ENCODE results near the gene RPAIN.
"Not testable (repeated sequence)": the region's sequence is repeated elsewhere in the genome, so short reads cannot be mapped to it uniquely, and the experiment has no call there.

The RPAIN gene

DNA sequence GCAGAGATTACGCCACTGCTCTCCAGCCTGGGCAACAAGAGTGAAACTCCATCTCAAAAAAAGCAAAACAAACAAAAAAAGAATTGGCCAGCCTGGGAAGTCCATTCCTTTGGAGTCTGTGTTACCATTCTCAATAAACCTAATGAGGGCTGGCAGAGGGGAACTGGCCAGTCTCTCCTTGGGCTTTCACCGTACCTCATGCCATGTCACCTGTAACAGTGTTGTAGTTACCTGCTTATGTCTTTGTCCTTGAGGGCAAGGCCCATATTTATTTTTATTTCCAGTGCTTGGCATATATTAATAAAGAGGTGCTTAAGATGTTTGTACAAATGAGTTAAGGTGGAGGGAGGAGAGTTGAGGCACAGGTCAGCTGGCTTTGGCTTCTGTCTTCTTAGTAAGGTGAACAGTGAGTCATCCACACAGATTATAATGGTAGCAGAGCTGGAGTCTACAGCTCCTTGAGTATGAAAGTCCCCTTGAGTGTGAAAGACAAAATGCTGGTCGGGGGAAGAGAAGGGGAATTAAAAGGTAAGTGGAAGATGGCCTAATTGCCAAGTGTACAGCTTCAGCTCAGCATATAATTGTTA lies 10.5 kb downstream of the RPAIN start:
- DNase-seq, result no peak

DNA sequence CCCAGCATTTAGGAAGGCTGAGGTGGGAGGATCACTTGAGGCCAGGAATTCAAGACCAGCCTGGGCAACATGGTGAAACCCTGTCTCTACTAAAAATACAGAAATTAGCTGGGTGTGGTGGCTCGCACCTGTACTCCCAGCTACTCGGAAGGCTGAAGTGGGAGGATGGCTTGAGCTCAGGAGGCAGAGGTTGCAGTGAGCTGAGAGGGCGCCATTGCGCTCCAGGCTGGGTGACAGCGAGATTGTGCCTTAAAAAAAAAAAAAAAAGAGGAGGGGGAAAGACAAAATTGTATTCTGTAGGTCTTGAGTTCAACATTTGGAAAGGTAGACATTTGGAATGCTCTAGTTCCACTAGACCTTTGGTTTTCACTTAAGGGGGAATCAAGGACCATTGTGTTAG lies 11.3 kb downstream of the RPAIN start:
- DNase-seq, result not testable (repeated sequence)

DNA sequence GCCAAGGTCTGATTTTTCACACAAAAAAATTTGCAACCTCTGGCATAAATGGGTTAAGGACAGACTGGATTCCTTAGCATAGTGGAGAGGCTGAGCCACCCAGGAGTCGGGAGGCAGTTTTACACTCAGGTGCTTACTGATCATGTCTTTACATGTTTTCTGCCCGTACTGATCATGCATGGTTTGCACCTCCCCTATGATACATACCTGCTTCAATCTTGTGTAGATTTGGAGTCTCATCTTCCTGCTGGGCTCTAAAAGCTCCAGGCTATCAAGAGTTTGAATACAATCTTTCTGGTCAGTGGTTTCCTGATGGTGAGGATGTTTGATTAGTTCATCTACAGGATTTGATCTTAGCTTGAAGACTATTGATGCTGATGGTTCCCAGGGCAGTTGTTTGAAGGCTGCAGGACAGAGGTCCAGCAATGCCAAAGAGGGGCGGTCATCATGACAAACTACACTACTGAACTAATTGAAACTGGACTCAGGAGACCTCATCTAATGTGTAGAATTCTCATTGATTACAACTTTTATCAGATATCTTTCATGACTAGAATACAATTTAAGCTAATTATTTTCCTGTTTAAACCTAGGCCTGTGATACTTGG lies 12.1 kb downstream of the RPAIN start:
- no peak for DNase-seq

DNA sequence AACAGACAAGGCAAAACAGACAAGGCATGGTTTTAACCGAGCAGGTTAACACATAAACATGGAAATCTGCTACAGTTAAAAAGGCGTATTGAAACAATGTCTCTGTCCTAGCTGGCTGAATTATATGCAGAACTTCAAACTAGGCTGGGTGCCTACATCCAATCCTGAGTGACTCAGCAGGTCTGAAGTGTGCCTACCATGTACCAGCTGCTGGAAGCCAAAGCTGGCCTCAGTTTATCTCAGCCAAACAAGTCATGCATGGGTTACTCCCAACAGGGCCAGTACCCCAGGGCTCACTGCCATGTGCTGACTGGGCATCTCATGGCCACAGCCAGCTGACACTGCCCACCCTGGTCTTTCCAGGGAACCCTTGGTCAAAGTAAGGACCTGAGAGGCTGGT lies 15.0 kb downstream of the RPAIN start:
- DNase-seq, result no peak

DNA sequence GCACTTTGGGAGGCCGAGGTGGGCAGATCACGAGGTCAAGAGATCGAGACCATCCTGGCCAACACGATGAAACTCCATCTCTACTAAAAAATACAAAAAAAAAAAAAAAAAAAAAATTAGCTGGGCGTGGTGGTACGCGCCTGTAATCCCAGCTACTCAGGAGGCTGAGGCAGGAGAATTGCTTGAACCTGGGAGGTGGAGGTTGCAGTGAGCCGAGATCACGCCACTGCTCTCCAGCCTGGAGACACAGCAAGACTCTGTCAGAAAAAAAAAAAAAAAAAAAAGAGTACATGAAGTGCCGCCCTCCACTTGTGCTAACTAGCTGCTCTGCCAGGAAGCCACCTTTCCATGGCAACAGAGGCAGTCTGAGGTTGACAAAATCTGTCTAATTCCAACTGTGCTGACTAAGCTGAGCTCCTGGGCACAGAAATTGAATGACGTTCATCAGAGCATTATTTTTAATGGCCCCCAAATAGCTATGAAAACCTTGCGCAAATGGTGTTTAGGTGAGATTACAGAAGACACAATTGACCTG lies 15.9 kb downstream of the RPAIN start:
- DNase-seq, result not testable (repeated sequence)

DNA sequence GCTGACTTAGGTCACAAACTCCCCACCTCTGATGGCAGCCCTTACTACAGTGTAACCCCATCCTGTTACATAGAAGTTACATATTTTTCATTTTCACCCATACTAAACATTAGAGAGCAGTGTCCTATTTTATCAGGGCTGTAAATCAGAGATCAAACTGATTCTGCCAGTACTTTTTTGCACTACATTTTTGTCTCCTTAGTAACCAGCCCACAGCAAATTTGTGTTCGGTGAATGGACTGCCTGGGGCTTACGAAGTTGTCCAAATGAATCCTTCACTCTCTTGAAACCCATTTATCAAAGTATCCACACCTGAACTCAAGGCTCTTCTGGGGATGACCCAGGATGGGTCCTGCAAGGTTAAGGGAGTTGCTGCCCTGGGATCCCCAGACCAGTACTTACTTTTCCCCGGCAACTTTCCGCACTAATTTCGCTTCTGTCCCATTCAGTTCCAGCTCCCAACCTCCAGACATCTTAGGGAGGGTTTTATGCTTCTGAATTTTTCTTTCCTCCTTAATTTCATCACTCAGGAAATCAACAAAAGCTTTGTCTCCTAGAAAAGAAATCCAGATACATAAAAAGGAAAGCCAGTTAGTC lies 17.8 kb downstream of the RPAIN start:
- DNase-seq, result no peak

DNA sequence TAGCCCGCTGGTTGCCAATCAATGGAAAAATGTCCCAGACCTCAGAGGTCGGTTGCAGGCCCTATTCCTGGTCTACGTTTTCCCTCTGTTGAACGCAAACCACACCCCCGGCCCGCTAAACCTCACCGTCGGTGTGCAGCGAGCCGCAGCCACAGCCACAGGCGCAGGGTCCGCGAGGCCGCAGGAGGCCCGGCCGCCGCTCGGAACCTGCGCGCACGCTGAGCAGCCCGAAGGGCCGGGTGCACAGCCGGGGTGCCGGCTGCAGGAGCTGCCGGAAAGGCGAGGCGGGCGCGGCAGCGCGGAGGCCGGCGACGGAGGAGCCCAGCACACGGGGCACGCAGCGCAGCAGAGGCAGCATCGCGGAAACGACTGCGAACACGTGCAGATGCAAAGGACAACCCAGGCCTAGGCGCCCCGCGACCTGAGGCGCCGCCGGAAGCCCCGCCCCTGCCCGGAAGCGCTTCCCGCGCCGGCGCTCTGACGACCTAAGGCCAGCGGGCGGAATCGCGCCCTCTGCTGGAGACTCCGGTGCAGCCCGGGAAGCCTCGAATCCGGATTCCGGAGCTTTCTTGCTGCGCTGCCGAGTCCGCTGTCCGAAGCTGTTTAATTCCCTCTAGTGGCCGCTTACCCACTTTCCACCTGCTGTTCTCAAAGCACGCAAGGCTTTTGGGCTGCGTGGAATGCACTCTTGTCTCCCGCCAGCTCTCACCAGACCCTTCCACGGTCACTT lies 18.9 kb downstream of the RPAIN start, which contains the start of gene C1QBP:
C1QBP (minus strand) TSS at position 440 of the 730 bp plus-strand sequence; CDS start at position 358, 82 bp downstream.
- peak; percentile 73 for DNase-seq

DNA sequence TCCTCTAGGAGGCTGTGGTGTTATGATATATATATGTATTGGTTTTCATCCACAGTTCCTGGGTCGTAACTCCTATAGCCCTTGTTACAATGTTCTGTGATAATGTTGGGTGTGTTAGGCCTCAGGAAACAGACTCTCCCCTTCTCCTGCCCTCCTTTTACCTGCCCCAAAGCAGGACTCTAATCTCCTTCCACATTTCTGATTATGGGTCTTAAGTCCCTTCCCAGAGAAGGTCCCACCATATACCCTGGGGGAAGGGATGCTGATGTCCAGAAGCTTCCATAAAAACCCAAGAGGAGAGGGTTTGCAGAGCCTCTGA lies 19.4 kb downstream of the RPAIN start:
- no peak for DNase-seq

DNA sequence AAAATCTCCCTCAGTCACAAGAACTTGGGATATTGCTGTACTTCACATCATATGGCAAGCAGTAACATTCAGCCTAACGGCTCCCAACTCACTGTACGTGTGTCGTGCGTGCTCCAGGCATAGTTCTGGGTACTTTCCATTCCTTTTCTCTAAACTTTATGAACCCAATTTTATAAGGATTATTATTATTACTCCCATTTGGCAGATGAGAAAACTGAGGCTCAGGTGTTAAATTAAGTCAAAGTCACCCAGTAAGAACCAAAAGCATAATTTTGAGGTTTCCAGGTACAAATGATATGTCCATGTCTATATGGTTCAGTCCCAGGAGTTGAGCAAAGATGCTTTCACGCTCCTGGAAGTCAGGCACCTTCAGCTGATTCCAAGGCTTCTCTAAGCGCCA lies 23.7 kb downstream of the RPAIN start:
- no peak for DNase-seq

DNA sequence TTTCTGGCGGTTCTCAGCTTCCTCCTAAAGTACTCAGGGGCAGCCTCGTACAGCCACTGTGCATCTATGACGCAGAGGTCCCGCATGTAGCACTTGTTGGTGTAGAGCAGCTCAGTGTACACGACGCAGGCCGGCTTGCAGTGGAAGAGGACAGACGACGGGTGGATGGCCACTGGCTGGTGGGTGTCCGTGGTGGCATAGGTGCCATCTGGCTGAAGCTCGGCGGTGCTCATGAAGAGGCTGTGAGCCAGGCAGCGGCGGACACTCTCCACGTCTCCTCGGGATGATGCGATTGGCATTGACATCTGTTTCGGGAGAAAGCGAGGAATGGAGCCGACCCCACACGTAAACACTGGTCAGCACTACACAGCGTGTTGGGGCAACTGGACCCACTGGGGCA lies 24.2 kb downstream of the RPAIN start:
- no peak for DNase-seq

DNA sequence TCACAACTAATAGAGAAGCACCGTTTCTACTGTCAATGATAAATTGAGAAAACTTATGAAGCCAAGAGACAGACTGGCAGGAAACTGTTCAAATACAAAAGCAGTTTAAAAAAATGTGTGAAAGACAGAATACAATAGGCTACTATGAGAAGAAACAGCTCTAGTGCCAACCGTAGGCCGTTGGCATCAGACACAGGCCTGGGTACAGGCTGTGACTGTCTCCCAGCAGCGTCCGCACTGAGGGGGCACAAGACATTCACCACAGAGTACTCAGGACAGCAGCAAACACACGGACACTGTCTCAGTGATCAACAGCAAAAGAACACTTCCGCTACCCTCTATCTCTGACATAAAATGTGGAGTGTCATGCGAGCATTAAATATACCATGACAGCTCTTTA lies 26.8 kb downstream of the RPAIN start:
- no peak for DNase-seq

DNA sequence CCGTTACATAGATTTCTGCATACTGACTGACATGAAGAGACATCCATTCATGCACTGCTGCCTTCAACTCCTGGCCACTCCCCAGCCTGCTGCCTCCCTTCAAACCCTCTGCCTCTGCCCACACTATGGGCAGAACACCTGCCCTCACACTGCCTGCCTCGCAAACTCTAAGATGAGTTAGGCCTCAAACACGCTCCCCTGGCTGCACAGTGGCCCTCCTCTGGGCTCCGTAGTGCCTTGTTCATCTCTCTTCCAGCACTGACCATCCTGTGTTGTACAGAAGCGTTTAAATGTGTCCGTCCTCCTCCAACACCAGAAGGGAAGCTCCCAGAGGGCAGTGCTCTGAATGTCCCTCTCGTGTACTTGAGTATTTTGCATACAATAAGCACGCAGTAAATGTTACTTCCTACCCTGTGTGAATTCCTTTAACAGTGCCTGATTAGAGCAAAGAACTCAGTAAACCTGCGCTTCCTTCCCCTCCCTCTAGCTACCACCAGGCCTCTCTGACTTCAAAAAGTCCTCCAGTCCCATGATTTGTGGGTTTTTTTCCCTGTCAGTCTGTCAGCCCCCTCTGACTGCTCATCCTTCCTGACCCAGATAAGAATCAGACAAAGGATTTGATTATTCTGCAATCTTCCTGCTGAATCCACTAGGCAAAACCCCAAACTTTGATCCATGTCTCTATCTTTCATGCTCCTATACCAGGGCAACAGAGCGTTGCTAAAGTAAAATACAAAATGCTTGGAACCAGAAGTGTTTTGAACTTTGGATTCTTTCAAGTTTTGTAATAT lies 44.9 kb downstream of the RPAIN start:
- no peak for DNase-seq

DNA sequence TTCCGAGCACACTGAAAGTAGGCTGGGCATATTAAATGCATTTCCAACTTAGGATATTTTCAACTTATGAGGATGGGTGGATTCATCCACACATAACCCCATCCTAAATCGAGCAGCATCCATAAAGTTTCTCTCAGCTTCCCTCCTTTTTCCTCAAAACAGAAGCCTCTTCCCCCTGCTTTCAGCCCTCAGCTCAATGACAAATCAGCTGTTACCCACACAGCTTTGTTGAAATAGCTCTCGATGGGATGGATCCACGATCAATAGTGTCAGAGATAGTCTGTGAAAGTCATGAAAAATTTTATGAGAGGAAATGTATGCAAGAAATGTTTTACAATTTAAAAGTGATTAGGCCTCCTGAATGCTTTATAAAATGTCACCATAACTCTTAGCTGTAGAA lies 46.3 kb downstream of the RPAIN start:
- no peak for DNase-seq

DNA sequence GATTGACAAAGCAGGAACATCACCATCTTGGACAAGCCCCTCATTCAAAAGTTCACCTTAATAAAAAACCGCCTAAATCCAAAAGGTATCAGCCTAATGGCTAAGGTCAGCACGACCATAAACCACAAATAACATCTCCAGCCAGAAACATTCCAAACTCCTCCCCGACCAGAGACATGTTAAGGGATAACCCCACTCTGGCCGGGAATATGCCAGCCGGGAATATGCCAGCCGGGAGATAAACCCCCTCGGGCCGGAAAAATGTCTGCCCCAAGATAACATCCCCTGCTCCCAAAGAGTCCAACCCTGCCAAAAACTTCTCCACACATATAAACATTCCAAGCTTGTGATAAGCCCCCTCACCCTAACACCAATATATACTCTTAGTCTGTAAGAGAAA lies 47.4 kb downstream of the RPAIN start:
- no peak for DNase-seq

DNA sequence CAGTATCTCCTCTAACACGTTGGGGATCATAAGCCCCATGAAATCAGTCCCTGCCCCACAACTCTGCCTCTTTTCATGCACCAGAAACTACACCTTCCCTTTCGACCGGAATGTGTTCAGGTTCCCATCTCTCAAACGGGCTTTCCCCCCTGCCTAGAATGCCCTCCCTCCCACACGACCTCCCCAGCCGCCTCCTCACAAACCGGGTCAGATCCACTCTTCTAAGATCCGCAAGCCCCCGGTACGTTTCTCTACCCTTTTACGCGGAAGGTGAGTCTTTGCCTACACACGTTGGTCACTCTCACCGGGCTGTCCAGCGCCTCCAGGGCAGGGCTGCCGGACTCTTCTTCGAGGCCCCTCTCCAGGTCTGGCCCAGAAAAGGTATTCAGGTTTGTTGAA lies 48.1 kb downstream of the RPAIN start:
- no peak for DNase-seq

DNA sequence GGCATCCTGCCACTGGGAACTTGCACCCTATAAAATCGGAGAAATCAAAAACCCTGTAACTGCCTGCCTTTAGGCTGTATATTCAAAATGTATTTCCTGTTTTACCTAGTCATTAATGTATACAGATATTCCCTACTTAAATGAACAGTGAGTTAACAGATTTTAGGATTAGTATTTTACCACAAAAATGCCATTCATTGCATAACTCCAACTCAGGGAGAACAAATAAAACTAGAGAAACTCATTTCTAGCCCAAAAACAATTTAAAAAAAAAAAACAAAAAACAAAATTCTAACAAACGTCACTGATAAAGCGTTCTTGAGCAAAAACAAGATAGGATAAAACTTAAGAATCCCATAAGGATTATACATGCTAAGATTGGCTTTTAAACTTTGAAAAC lies 52.5 kb downstream of the RPAIN start:
- DNase-seq, result no peak

DNA sequence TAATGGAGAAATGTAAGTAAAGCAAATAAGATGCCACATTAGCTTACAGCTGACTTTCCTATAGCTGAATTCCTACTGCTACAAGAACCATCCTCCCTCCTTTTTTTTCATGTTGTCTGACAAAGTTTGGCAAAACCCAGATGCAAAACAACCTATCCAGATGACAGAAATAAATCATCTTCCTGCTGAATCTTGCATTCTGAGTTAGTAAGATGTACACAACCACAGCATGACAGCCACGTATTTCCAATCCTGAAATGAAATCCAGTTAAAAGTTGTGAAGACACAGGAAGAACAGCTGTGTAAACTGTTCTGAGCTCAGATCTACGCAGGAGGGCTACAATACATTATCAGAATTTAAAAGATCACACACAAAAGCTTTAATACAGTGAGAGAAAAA lies 53.9 kb downstream of the RPAIN start:
- no peak for DNase-seq

DNA sequence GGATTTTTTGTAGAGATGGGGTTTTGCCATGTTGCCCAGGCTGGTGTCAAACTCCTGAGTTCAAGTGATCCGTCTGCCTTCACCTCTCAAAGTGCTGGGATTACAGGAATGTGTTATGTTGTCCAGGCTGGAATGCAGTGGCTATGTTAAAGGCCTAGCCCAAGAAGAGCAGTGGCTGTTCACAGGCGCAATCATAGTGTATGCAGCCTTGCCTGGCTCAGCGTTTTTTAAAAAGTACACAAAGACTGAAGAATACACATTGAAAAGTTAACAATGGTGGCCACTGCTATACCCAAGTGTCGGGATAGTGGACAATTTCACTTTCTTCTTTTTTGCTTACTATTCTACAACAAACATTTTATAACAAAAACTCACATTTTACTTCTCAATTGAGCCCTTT lies 59.0 kb downstream of the RPAIN start:
- DNase-seq, result no peak

DNA sequence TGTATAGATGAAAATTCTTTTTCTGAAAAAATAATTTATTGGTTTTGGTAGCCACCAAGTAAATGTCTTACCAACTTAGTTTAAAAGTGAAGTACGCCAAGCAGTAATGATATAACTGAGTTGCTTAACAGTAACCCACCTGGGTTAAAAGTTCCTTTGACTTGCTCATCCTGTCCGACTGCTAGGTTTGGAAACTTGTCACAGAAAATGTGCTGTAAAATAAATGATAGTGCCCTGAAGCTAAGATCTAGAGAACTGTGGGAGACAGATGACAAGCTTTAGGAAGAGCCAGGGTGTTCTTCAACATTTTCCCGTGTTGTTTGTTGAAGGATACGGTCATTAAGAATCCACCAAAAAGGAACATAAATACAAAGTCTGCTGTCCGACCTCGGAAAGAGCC lies 61.0 kb downstream of the RPAIN start:
- no peak for DNase-seq

DNA sequence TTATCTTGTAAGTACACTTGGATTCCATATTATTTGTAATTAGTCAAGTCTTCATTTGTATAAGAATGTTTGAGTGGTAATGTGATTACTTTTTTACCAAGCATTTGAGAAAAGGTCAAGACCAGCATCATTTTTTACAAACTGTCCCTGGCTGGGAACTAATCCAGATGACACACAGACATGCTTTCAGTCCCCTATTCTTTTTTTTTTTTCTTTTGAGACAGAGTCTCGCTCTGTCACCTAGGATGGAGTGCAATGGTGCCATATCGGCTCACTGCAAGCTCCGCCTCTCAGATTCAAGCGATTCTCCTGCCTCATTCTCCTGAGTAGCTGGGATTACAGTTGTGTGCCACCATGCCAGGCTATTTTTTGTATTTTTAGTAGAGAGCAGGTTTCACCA lies 61.5 kb downstream of the RPAIN start:
- DNase-seq, result no peak

Data from 8988T (cell line).